Iris pigment epithelial cell (primary cell): Measurements from ENCODE around the gene OR1I1.
"Not testable (repeated sequence)": the region's sequence is repeated elsewhere in the genome, so short reads cannot be mapped to it uniquely, and the experiment has no call there.

ENCODE experiments used
- DNase-seq: peaks from one replicate; pipeline ENCODE4 v3.0.0-alpha.2; 2011; ENCODE audit warnings: low read depth

OR1I1 gene

GRCh38 chr19:15081911-15082310, at the start of gene OR1I1:
Gene OR1I1, plus strand, starts transcription at chr19:15082211. Its CDS starts 4,855 bp downstream, at chr19:15087066.
- no peak for DNase-seq

DNA sequence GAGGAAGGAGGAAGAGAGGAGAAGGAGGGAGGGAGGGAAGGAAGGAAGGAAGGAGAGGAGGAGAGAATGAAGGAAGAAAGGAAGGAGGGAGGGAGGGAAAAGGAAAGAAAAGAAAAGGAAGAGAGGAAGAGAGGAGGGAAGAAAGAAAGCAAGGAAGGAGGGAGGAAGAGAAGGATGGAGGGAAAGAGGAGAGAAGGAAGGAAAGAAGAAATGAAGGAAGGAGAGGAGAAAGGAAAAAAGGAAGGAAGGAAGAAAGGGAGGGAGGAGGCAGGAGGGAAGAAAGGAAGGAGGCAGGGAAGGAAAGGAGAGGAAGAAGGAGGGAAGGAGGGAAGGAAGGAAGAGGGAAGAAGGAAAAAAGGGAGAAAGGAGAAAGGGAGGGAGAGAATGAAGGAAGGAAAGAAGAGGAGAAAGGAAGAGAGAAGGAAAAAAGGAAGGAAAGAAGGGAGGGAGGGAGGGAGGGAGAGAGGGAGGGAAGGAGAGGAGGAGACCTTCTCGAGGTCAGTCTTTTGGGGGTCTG, 46.2 kb upstream of the OR1I1 start:
- DNase-seq: no peak

- DNase-seq: no peak
These were observed 44.4 kb upstream of the OR1I1 start for GRCh38 chr19:15037586-15037985.

- no peak for DNase-seq
These were observed 43.7 kb upstream of the OR1I1 start for GRCh38 chr19:15038294-15038693.

DNA sequence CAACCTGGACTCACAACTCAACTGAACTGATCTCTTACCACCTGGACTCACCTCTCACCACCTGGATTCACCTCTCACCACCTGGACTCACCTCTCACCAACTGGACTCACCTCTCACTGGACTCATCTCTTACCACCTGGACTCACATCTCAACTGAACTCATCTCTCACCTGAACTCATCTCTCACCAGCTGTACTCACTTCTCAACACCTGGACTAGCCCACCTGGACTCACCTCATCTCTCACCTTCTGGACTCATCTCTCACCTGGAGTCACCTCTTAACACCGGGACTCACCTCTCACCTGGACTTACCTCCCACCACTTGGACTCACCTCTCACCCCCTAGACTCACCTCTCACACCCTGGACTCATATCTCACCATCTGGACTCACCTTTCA, 40.0 kb upstream of the OR1I1 start:
- no peak for DNase-seq

DNA sequence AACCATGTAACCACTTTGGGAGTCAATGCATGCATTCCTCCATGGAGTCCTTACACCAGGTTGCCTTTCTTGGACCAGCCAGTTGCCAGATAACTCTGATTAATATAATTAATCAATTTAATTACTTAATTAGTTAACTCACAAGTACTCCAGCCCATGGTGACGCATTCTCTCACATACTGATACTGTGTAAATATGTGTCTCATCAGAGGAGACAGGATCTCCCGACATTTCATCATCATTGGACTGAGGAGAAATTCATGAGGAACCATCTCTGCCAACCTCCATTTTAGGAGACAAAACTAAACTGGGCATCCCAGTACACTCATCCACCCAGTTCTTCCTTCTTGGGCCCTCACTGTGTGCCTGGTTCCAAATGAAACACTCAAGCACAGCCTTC, 39.2 kb upstream of the OR1I1 start:
- no peak for DNase-seq

DNA sequence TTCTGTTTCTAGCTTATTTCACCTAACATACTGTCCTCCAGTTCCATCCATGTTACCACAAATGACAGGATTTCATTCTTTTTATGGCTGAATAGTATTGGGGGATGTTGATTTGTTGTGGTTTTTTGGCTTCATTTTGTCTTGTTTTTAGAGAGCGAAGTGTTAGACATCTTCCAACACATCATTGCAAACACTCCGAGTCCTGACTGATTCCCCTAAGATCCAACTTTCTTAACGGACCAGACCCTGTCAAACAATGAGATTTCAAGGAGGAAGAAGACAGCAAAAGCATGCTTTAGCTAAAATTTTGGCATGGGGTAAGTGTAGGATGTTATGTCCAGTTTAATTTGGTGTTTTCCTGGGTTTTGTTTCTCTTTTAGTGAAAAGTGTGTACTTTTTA, 36.5 kb upstream of the OR1I1 start:
- no peak for DNase-seq

- no peak for DNase-seq
These were observed 34.3 kb upstream of the OR1I1 start for GRCh38 chr19:15047680-15048079.

GRCh38 chr19:15048128-15048527, 33.9 kb upstream of the OR1I1 start:
- no peak for DNase-seq

GRCh38 chr19:15048885-15049541, 33.0 kb upstream of the OR1I1 start, which contains the start of gene CASP14:
Gene CASP14, plus strand, starts transcription at chr19:15049480. Its CDS starts 2,772 bp downstream, at chr19:15052252.
- no peak for DNase-seq

DNA sequence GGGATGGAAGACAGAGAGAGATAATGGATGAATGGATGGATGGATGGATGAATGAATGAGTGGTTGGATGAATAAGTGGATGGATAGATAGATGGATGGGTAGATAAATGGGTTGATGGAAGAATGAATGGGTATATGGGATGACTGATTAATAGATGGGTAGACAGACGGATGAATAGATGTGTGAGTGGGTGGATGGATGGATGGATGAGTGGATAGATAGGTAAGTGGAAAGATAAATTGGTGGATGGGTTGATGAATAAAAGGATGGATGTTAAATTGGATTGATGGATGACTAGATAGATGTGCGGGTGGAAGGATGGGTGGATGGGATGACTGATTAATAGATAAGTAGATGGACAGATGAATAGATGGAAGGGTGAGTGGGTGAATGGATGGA, 31.4 kb upstream of the OR1I1 start:
- no peak for DNase-seq

- DNase-seq: no peak
These were observed 20.0 kb upstream of the OR1I1 start for GRCh38 chr19:15062036-15062435.

- DNase-seq: not testable (repeated sequence)
These were observed 11.6 kb upstream of the OR1I1 start for GRCh38 chr19:15070386-15070785.

DNA sequence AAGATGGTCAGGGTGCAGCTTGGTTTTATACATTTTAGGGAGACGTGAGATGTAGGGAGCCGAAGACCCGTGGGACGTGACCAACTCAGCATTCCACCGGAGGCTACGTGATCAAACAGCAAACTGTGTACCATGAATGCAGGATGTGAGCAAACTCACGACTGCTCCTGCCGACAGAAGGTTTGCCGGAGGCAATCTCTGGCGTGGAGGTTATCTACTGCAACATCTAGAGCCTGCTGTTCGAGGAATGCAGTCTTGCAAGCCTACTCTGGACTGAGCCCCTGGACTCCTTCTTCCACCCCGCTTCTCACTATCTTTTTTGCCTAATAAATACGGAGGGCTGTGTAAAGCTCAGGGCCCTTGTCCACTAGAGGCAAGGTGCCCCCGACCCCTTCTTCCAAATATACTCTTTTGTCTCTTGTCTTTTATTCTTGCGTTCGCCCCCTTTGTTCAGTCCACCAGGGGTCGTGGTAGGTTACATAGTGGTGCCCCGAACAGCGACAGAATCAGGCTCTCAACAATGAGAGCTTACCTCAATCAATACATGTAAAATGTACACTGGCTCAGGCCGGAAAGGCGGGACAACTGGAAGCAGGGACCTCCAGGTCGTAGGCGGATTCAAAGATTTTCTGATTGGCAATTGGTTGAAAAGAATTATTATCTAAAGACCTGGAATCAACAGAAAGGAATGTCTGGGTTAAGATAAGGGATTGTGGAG, 8.9 kb upstream of the OR1I1 start:
- DNase-seq: no peak

DNA sequence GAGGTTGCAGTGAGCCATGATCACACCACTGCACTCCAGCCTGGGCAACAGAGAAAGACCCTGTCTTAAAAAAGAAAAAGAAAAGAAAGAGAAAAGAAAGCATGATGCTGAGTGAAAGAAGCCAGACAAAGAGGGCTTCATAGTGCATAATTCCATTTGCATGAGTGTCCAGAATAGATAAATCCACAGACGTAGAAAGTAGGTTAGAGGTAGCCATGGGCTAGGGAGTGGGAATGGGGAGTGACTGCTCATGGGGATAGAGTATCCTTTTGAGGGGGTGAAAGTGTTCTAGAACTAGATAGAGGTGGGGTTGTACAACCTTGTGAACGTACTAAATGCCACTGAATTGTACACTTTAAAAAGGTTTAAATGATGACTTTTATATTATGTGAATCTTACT, 7.6 kb upstream of the OR1I1 start:
- no peak for DNase-seq

- no peak for DNase-seq
These were observed 6.2 kb upstream of the OR1I1 start for GRCh38 chr19:15075806-15076205.

DNA sequence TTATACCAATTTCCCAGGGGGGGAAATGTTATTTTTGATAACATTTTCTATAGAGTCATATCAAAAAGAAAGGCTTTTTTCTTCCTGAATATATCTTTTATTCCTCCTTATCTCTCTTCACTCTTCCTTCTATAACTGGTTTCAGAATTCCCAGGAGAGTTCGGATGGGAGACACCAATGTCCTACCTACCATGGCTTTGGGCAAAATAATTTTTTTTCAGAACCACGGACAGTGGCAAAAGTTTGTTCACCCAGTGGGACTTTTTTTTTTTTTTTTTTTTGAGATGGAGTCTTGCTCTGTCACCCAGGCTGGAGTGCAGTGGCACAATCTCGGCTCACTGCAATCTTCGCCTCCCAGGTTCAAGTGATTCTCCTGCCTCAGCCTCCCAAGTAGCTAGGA, 2.0 kb upstream of the OR1I1 start:
- not testable (repeated sequence) for DNase-seq

DNA sequence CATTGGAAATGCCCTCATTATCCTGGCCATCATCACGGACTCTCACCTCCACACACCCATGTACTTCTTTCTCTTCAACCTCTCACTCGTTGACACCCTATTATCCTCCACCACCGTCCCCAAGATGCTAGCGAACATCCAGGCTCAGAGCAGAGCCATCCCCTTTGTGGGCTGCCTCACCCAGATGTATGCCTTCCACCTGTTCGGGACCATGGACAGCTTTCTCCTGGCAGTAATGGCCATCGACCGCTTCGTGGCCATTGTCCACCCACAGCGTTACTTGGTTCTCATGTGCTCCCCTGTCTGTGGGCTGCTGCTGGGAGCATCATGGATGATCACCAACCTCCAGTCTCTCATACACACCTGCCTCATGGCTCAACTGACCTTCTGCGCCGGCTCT, 5.2 kb downstream of the OR1I1 start:
- DNase-seq: no peak

DNA sequence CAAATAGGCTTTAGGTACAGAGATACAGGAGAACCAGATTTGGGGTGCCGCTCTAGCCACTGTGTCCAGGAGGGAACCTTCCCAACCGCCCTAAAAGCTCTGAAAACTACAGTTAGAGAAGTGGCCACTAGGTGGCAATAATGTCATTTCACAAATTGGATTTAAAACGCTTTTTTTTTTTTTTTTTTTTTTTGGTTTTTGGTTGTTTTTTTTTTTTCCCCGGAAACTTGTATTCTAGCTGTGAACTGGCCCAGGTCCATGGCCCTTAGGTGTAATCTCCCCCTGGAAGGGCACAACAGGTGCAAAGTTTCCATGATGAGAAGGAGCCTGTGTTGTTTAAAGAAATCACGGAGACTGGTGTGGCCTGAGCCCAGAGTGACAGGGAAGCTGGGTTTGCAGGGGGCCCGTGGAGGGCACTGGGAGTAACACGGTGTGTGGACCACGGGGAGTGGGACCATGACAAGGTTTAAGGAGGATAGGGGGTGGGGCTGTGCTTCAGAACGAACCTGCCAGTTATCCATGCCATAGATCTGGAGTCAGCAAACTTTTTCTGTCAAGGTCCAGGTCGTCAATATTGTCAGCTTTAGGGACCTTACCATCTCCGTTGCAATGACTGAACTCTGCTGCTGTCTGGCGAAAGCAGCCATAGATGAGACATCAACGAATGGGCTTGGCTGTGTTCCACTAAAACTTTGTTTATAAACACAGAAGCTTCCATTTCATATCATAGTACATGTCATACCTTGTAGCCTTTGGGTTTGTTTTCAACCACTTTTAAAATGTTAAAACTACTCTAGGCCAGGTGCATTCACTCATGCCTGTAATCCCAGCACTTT, 10.1 kb downstream of the OR1I1 start:
- peak; percentile 45 for DNase-seq

GRCh38 chr19:15093001-15093400, 11.0 kb downstream of the OR1I1 start:
- no peak for DNase-seq

DNA sequence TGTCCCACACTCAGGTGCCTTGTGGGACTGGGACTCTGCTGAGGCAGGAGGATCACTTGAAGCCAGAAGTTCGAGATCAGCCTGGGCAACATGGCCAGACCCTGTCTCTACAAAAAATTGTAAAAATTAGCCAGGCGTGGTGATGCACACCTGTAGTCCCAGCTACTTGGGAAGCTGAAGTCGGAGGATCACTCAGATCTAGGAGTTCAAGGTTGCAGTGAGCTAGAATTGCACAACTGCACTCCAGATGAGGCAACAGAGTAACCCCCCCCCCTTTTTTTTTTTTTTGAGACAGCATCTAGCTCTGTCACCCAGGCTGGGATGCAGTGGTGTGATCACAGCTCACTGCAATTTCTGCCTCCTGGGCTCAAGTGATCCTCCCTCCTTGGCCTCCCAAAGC, 14.2 kb downstream of the OR1I1 start:
- no peak for DNase-seq

DNA sequence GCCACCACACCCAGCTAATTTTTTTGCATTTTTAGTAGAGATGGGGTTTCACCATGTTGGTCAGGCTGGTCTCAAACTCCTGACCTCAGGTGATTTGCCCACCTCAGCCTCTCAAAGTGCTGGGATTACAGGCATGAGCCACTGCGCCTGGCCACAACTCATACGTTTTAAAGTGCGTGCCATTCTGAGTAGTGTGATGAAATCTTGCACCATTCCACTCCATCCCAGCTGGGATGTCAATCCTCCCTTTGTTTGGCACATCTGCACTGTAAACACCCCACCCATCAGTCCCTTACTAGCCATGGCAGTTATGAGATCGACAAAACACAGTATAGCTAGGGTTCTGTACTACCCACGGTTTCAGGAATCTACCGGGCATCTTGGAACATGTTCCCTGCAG, 16.0 kb downstream of the OR1I1 start:
- DNase-seq: not testable (repeated sequence)

DNA sequence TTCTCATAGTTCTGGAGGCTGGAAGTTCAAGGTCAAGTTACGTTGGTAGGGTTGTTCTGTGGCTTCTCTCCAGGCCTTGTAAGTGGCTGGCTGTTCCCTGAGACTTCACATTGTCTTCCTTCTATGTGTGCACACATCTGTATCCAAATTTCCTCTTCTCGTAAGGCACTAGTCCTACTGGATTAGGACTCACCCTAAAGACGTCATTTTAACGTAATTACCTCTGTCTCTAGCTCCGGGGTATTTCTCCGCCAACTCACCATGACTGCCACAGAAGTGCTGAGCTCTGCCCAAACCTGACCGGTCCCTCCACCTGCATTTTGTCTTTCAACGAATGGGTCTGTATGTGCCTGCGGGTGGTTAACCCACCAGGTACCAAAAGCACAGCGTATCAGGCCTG, 16.4 kb downstream of the OR1I1 start:
- no peak for DNase-seq
